Astrocyte (in vitro differentiated cells and primary cell): Measurements from ENCODE around the gene DYRK1A. TPM values are rescaled to one million over a fixed set of nuclear protein-coding genes. Genes with fewer than 3 reads are reported as not detected.

Source experiments
- DNase-seq: peaks from one replicate; pipeline ENCODE4 v3.0.0-alpha.2; 2010; ENCODE audit warnings: low read depth
- FAIRE-seq: peaks from 2 replicates; lab custom pipeline; 2011; peaks lifted over from hg19 to GRCh38; lab: Jason Lieb, UNC
- H2AFZ ChIP-seq: 2 replicates; pipeline ENCODE4 v1.6.0; 2012; ENCODE audit warnings: low read depth, low read length, inconsistent platforms
- H3K27ac ChIP-seq: 2 replicates; pipeline ENCODE4 v1.5.1; 2011; ENCODE audit warnings: low read depth, low read length, inconsistent platforms
- H3K27me3 ChIP-seq: 2 replicates; pipeline ENCODE4 v1.6.0; 2011; ENCODE audit warnings: low read length, inconsistent platforms; ENCODE audit not compliant: insufficient read depth
- H3K36me3 ChIP-seq: 2 replicates; pipeline ENCODE4 v1.5.1; 2011; ENCODE audit warnings: low read length, inconsistent platforms; ENCODE audit not compliant: insufficient read depth
- H3K4me1 ChIP-seq: 2 replicates; pipeline ENCODE4 v1.5.1; 2011; ENCODE audit warnings: low read length, inconsistent platforms; ENCODE audit not compliant: insufficient read depth
- H3K4me2 ChIP-seq: 2 replicates; pipeline ENCODE4 v1.6.0; 2012; ENCODE audit warnings: low read length, inconsistent platforms
- H3K4me3 ChIP-seq: 2 replicates; pipeline ENCODE4 v1.5.1; 2011; ENCODE audit warnings: low read depth, mild to moderate bottlenecking, low read length, inconsistent platforms; ENCODE audit not compliant: insufficient read depth
- H3K79me2 ChIP-seq: 2 replicates; pipeline ENCODE4 v1.6.0; 2012; ENCODE audit warnings: mild to moderate bottlenecking, low read length, inconsistent platforms; ENCODE audit not compliant: insufficient read depth
- H3K9ac ChIP-seq: 2 replicates; pipeline ENCODE4 v1.6.0; 2012; ENCODE audit warnings: mild to moderate bottlenecking, low read length, inconsistent platforms
- H3K9me3 ChIP-seq: 2 replicates; pipeline ENCODE4 v1.5.1; 2012; ENCODE audit warnings: low read depth, mild to moderate bottlenecking, low read length, inconsistent platforms; ENCODE audit not compliant: insufficient read depth
- H4K20me1 ChIP-seq: 2 replicates; pipeline ENCODE4 v1.6.0; 2012; ENCODE audit warnings: low read length, inconsistent platforms; ENCODE audit not compliant: insufficient read depth
- H3K27ac Mint-ChIP-seq: one replicate; pipeline ENCODE4 v1.8.0; 2021; ENCODE audit warnings: mild to moderate bottlenecking, mixed read lengths; ENCODE audit not compliant: unreplicated experiment
- H3K27me3 Mint-ChIP-seq: one replicate; pipeline ENCODE4 v1.8.0; 2021; ENCODE audit warnings: low read depth, mixed read lengths; ENCODE audit not compliant: unreplicated experiment
- H3K36me3 Mint-ChIP-seq: one replicate; pipeline ENCODE4 v1.8.0; 2021; ENCODE audit warnings: low read depth, mixed read lengths; ENCODE audit not compliant: unreplicated experiment
- H3K4me1 Mint-ChIP-seq: one replicate; pipeline ENCODE4 v1.8.0; 2021; ENCODE audit warnings: low read depth, mixed read lengths; ENCODE audit not compliant: unreplicated experiment
- H3K4me3 Mint-ChIP-seq: one replicate; pipeline ENCODE4 v1.8.0; 2021; ENCODE audit warnings: mild to moderate bottlenecking, moderate library complexity, mixed read lengths; ENCODE audit not compliant: unreplicated experiment
- H3K9me3 Mint-ChIP-seq: one replicate; pipeline ENCODE4 v1.8.0; 2021; ENCODE audit warnings: mild to moderate bottlenecking, mixed read lengths; ENCODE audit not compliant: unreplicated experiment
- CTCF ChIP-seq: IDR thresholded peaks from 2 replicates; pipeline ENCODE4 v1.5.1; 2011; ENCODE audit warnings: low read depth, mild to moderate bottlenecking, inconsistent platforms, low read length, moderate library complexity; ENCODE audit not compliant: insufficient read depth
- EZH2 ChIP-seq: IDR thresholded peaks from 2 replicates; pipeline ENCODE4 v1.6.1; 2012; ENCODE audit warnings: mild to moderate bottlenecking, low read length, inconsistent platforms; ENCODE audit not compliant: insufficient read depth
- total RNA-seq: library from RNA; stranded (reverse); gene quantifications from 2 replicates; pipeline ENCODE4 v1.2.1, GENCODE V29; 2021

The DYRK1A gene
- total RNA-seq, 1 donor from 2014 or later: 44.6 TPM

GRCh38 chr21:37383086-37383485 lies 16.5 kb downstream of the DYRK1A start:
- Histone ChIP-seq H3K36me3 (no peaks in the 10 kb centered on the region), H3K4me3 (no peak overlapping the region), H2AFZ (no peak overlapping the region), H3K9ac (no peak overlapping the region), H4K20me1 (peaks cover 98% of the 10 kb centered on the region), H3K9me3 (no peaks in the 10 kb centered on the region), H3K79me2 (peaks cover 100% of the 10 kb centered on the region), H3K27ac (no peak overlapping the region), H3K4me2 (no peak overlapping the region), H3K27me3 (no peaks in the 10 kb centered on the region), H3K4me1 (no peaks in the 10 kb centered on the region)
- TF ChIP-seq CTCF: no peak
- TF ChIP-seq EZH2: no peak
- no peak overlapping the region for H3K4me3 Mint-ChIP-seq
- H3K36me3 Mint-ChIP-seq: peaks cover 7% of the 10 kb centered on the region
- H3K27me3 Mint-ChIP-seq: no peaks in the 10 kb centered on the region
- H3K27ac Mint-ChIP-seq: no peak overlapping the region
- peaks cover 35% of the 10 kb centered on the region for H3K4me1 Mint-ChIP-seq
- FAIRE-seq: no peak
- H3K9me3 Mint-ChIP-seq: no peaks in the 10 kb centered on the region
- no peak for DNase-seq

GRCh38 chr21:37383784-37384311 lies 17.3 kb downstream of the DYRK1A start:
- H3K36me3 Mint-ChIP-seq: peaks cover 7% of the 10 kb centered on the region
- H3K27ac Mint-ChIP-seq: no peak overlapping the region
- no peaks in the 10 kb centered on the region for H3K36me3 ChIP-seq
- H4K20me1 ChIP-seq: peaks cover 95% of the 10 kb centered on the region
- H3K9me3 ChIP-seq: no peaks in the 10 kb centered on the region
- H3K79me2 ChIP-seq: peaks cover 100% of the 10 kb centered on the region
- no peak overlapping the region for H2AFZ ChIP-seq
- no peaks in the 10 kb centered on the region for H3K27me3 Mint-ChIP-seq
- no peak for TF ChIP-seq EZH2
- no peak for TF ChIP-seq CTCF
- DNase-seq (no peak), FAIRE-seq (no peak)
- H3K4me3 ChIP-seq: no peak overlapping the region
- no peak overlapping the region for H3K4me3 Mint-ChIP-seq
- no peaks in the 10 kb centered on the region for H3K4me1 ChIP-seq
- H3K27me3 ChIP-seq: no peaks in the 10 kb centered on the region
- H3K9me3 Mint-ChIP-seq: no peaks in the 10 kb centered on the region
- no peak overlapping the region for H3K27ac ChIP-seq
- peaks cover 35% of the 10 kb centered on the region for H3K4me1 Mint-ChIP-seq
- no peak overlapping the region for H3K9ac ChIP-seq
- no peak overlapping the region for H3K4me2 ChIP-seq

- Histone ChIP-seq H3K36me3 (no peaks in the 10 kb centered on the region), H3K27me3 (no peaks in the 10 kb centered on the region), H2AFZ (no peak overlapping the region), H3K4me1 (no peaks in the 10 kb centered on the region), H3K9ac (no peak overlapping the region), H3K4me3 (no peak overlapping the region), H4K20me1 (peaks cover 93% of the 10 kb centered on the region), H3K4me2 (no peak overlapping the region), H3K9me3 (no peaks in the 10 kb centered on the region), H3K27ac (no peak overlapping the region), H3K79me2 (peaks cover 100% of the 10 kb centered on the region)
- TF ChIP-seq CTCF: no peak
- no peak for TF ChIP-seq EZH2
- Mint-ChIP-seq H3K9me3 (no peaks in the 10 kb centered on the region), H3K27ac (no peak overlapping the region), H3K4me3 (no peak overlapping the region), H3K36me3 (peaks cover 7% of the 10 kb centered on the region), H3K27me3 (no peaks in the 10 kb centered on the region), H3K4me1 (peaks cover 34% of the 10 kb centered on the region)
- FAIRE-seq: no peak
- no peak for DNase-seq
These were observed 17.8 kb downstream of the DYRK1A start for GRCh38 chr21:37384416-37384815.
